OCI-LY1 (cell line): ENCODE data around the gene TRMT1L.

Experiments
- CTCF ChIP-seq: fragments of 200-600 bp; sonication (generic), shearing (Covaris generic); IDR thresholded peaks from 2 replicates; pipeline ENCODE4 v1.5.1; 2017; ENCODE audit warnings: mild to moderate bottlenecking, antibody characterized with exemption, low read length, moderate library complexity, mixed read lengths
- EZH2 ChIP-seq: fragments of 200-600 bp; sonication (generic), shearing (Covaris generic); IDR thresholded peaks from 2 replicates; pipeline ENCODE4 v1.8.0; 2017; ENCODE audit warnings: borderline replicate concordance, mixed run types, mild to moderate bottlenecking, antibody characterized with exemption, low read length, moderate library complexity, mixed read lengths

- no peak for TF ChIP-seq CTCF
- TF ChIP-seq EZH2, result no peak
Observed at GRCh38 chr1:185111873-185112272, 44.9 kb downstream of the TRMT1L start.
